Superior temporal gyrus (tissue), 1 donor: ENCODE results near the gene MSI2.

Source experiments
- DNase-seq: peaks from one replicate; pipeline ENCODE4 v3.0.0-alpha.2; 2016; ENCODE audit errors: extremely low spot score

MSI2 gene

GRCh38 chr17:57477522-57478362 is 221.4 kb downstream of the MSI2 start:
- DNase-seq: no peak

GRCh38 chr17:57478478-57479250 is 222.3 kb downstream of the MSI2 start:
- DNase-seq: no peak

- no peak for DNase-seq
These were observed 224.3 kb downstream of the MSI2 start for GRCh38 chr17:57480438-57481196.

GRCh38 chr17:57481910-57482391 is 225.6 kb downstream of the MSI2 start:
- no peak for DNase-seq

GRCh38 chr17:57482657-57483056 is 226.3 kb downstream of the MSI2 start:
- DNase-seq: no peak

- no peak for DNase-seq
These were observed 227.9 kb downstream of the MSI2 start for GRCh38 chr17:57484081-57484666.

GRCh38 chr17:57484826-57485565 is 228.7 kb downstream of the MSI2 start:
- no peak for DNase-seq

GRCh38 chr17:57485566-57485865 is 229.2 kb downstream of the MSI2 start:
- no peak for DNase-seq

GRCh38 chr17:57485916-57486881 is 229.9 kb downstream of the MSI2 start:
- DNase-seq: no peak

- DNase-seq: no peak
These were observed 230.6 kb downstream of the MSI2 start for GRCh38 chr17:57486882-57487301.

- DNase-seq: no peak
These were observed 231.2 kb downstream of the MSI2 start for GRCh38 chr17:57487573-57487972.

GRCh38 chr17:57488856-57489255 is 232.5 kb downstream of the MSI2 start:
- no peak for DNase-seq

GRCh38 chr17:57489321-57489720 is 233.0 kb downstream of the MSI2 start:
- no peak for DNase-seq

- no peak for DNase-seq
These were observed 234.0 kb downstream of the MSI2 start for GRCh38 chr17:57490111-57490845.

GRCh38 chr17:57490890-57491289 is 234.6 kb downstream of the MSI2 start:
- DNase-seq: no peak

GRCh38 chr17:57493171-57493570 is 236.8 kb downstream of the MSI2 start:
- no peak for DNase-seq

- DNase-seq: no peak
These were observed 237.3 kb downstream of the MSI2 start for GRCh38 chr17:57493625-57494024.

- DNase-seq: no peak
These were observed 238.1 kb downstream of the MSI2 start for GRCh38 chr17:57494443-57494842.

GRCh38 chr17:57495771-57496170 is 239.4 kb downstream of the MSI2 start:
- DNase-seq: no peak
